Germinal center (tissue), 1 donor: ENCODE data around the gene RARS2.

Experiments used
- DNase-seq: peaks from one replicate; pipeline ENCODE4 v3.0.0; 2012; ENCODE audit warnings: mixed read lengths, low spot score

The RARS2 gene

GRCh38 chr6:87573307-87574024 is 16.3 kb downstream of the RARS2 start:
- no peak for DNase-seq

GRCh38 chr6:87572883-87573282 is 16.9 kb downstream of the RARS2 start:
- DNase-seq: no peak

- DNase-seq: no peak
Observed at GRCh38 chr6:87572021-87572420, 17.8 kb downstream of the RARS2 start.

GRCh38 chr6:87561017-87561416 is 28.8 kb downstream of the RARS2 start:
- no peak for DNase-seq

- no peak for DNase-seq
Observed at GRCh38 chr6:87558446-87558845, 31.3 kb downstream of the RARS2 start.

GRCh38 chr6:87555506-87555905 is 34.3 kb downstream of the RARS2 start:
- no peak for DNase-seq

- no peak for DNase-seq
Observed at GRCh38 chr6:87553159-87553765, 36.5 kb downstream of the RARS2 start.

- DNase-seq: no peak
Observed at GRCh38 chr6:87551799-87552198, 38.0 kb downstream of the RARS2 start.

GRCh38 chr6:87544474-87544735 is 45.4 kb downstream of the RARS2 start:
- no peak for DNase-seq

GRCh38 chr6:87543696-87544473 is 45.9 kb downstream of the RARS2 start:
- no peak for DNase-seq

GRCh38 chr6:87541744-87542143 is 48.0 kb downstream of the RARS2 start:
- no peak for DNase-seq

GRCh38 chr6:87541041-87541440 is 48.7 kb downstream of the RARS2 start:
- no peak for DNase-seq

GRCh38 chr6:87540539-87540938 is 49.2 kb downstream of the RARS2 start:
- no peak for DNase-seq

- DNase-seq: no peak
Observed at GRCh38 chr6:87539554-87539953, 50.2 kb downstream of the RARS2 start.

GRCh38 chr6:87538510-87539260 is 51.1 kb downstream of the RARS2 start:
- DNase-seq: no peak

- DNase-seq: no peak
Observed at GRCh38 chr6:87534377-87535047, 55.3 kb downstream of the RARS2 start.

- no peak for DNase-seq
Observed at GRCh38 chr6:87529221-87529620, 60.6 kb downstream of the RARS2 start.

- DNase-seq: no peak
Observed at GRCh38 chr6:87522686-87523085, 67.1 kb downstream of the RARS2 start.

GRCh38 chr6:87518453-87518852 is 71.3 kb downstream of the RARS2 start:
- no peak for DNase-seq

GRCh38 chr6:87514831-87515230 is 75.0 kb downstream of the RARS2 start:
- no peak for DNase-seq

- no peak for DNase-seq
Observed at GRCh38 chr6:87504441-87504840, 85.3 kb downstream of the RARS2 start.
